ENCODE measurements around the gene DR1. TPM values are rescaled to one million over a fixed set of nuclear protein-coding genes. Genes with fewer than 3 reads are reported as not detected.

Gene DR1
- total RNA-seq, 1 donor from 2014 or later = 8.7 TPM

DNA sequence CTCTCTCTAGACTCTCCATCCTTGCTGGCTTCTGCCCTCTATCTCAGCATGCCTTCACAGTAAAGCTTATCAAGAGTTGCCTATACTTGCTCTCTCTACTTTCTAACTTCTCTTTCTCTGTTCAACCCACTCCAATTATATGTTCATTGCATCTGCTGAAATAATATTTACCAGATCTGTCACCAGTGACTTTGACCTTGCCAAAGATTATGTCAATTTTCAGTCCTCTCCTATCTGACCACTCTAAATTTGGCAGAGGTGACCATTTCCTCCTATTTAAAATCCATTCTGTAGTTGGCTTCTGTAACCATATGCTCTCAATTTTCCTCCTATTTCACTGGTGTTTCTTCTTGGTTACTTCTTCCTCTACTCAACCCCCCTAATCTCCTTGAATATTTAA lies 38.8 kb upstream of the DR1 start:
- intact Hi-C loops (cut with DNase I) = loop anchor here (5.0 to 10.0 kb wide), 4 partner anchors 40 to 545 kb away; partner anchors contain the start of gene DR1
- no peaks in the 10 kb centered on the region for H3K36me3 ChIP-seq
- H3K4me3 ChIP-seq = no peak overlapping the region
- TF ChIP-seq, protein P1, sequence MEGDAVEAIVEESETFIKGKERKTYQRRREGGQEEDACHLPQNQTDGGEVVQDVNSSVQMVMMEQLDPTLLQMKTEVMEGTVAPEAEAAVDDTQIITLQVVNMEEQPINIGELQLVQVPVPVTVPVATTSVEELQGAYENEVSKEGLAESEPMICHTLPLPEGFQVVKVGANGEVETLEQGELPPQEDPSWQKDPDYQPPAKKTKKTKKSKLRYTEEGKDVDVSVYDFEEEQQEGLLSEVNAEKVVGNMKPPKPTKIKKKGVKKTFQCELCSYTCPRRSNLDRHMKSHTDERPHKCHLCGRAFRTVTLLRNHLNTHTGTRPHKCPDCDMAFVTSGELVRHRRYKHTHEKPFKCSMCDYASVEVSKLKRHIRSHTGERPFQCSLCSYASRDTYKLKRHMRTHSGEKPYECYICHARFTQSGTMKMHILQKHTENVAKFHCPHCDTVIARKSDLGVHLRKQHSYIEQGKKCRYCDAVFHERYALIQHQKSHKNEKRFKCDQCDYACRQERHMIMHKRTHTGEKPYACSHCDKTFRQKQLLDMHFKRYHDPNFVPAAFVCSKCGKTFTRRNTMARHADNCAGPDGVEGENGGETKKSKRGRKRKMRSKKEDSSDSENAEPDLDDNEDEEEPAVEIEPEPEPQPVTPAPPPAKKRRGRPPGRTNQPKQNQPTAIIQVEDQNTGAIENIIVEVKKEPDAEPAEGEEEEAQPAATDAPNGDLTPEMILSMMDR (IDR thresholded peaks at IDR 0.05) = no peak
- H3K9me3 ChIP-seq = no peaks in the 10 kb centered on the region
- no peak for DNase-seq (ENCODE audit: low spot score in 2 of 2)
- no peaks in the 10 kb centered on the region for H3K27me3 ChIP-seq
- H3K4me1 ChIP-seq = no peaks in the 10 kb centered on the region
- no peak overlapping the region for H3K27ac ChIP-seq

DNA sequence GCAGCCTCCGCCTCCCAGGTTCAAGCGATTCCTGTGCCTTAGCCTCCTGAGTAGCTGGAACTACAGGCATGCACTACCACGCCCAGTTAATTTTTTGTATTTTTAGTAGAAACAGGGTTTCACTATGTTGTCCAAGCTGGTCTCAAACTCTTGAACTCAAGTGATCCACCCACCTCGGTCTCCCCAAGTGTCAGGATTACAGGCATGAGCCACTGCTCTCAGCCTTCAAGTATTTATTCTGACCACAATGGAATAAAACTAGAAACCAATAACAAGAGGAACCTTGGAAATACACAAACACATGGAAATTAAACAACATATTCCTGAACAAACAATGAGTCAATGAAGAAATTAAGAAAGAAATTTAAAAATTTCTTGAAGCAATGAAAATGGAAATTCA lies 32.7 kb upstream of the DR1 start:
- DNase-seq (ENCODE audit: low spot score in 2 of 2) = no peak
- TF ChIP-seq, protein P1 (IDR thresholded peaks at IDR 0.05) = no peak
- Histone ChIP-seq H3K9me3 (no peaks in the 10 kb centered on the region), H3K36me3 (no peaks in the 10 kb centered on the region), H3K4me1 (no peaks in the 10 kb centered on the region), H3K4me3 (no peak overlapping the region), H3K27me3 (no peaks in the 10 kb centered on the region), H3K27ac (no peak overlapping the region)
- intact Hi-C loops (cut with DNase I) = no loop called here

DNA sequence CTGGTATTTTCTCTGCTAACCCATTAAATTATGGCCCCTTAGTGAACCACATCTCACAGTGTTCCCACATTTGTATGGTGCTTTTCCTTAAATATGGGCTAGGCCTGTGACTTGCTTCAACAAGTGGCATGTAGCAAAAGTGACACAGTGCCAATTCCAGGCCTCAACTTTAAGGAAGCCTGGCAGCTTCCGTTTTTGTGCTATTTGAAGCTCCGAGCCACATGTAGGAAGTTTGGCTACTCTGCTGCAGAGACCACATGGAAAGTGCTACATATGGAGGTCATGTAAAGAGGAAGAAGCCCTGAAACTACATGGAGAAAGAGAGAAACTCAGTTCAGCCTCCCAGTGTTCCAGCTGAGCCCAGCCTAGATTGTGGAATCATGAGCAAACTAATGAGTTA lies 28.5 kb upstream of the DR1 start:
- H3K9me3 ChIP-seq = no peaks in the 10 kb centered on the region
- no peaks in the 10 kb centered on the region for H3K4me1 ChIP-seq
- intact Hi-C loops (cut with DNase I) = no loop called here
- H3K36me3 ChIP-seq = no peaks in the 10 kb centered on the region
- H3K27ac ChIP-seq = no peak overlapping the region
- no peak overlapping the region for H3K4me3 ChIP-seq
- TF ChIP-seq, protein P1 (IDR thresholded peaks at IDR 0.05) = no peak
- no peaks in the 10 kb centered on the region for H3K27me3 ChIP-seq
- peak; percentile 13 to 70 for DNase-seq (ENCODE audit: low spot score in 2 of 2)

DNA sequence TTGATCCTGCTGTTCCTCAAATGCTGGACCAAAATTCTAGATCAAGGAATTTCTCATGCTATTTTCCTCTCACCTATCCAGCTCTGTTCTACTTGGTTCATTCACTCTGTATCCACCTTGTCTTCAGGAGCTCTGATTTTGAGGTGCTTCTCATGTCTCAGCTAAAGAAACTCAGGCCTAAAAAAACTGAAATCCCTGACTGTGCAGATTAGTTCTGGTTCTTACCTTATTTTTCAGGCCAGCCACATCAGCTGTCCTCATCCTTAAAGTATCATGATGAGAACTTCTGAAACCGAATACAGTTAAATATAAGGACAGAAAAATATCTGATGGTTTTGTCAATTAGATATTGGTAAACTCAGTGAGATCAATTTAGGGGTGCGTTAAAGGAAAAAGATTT lies 27.8 kb upstream of the DR1 start:
- intact Hi-C loops (cut with DNase I) = no loop called here
- Histone ChIP-seq H3K4me3 (no peak overlapping the region), H3K27me3 (no peaks in the 10 kb centered on the region), H3K27ac (no peak overlapping the region), H3K9me3 (no peaks in the 10 kb centered on the region), H3K36me3 (no peaks in the 10 kb centered on the region), H3K4me1 (no peaks in the 10 kb centered on the region)
- DNase-seq (ENCODE audit: low spot score in 2 of 2) = no peak
- TF ChIP-seq, protein P1 (IDR thresholded peaks at IDR 0.05) = no peak

DNA sequence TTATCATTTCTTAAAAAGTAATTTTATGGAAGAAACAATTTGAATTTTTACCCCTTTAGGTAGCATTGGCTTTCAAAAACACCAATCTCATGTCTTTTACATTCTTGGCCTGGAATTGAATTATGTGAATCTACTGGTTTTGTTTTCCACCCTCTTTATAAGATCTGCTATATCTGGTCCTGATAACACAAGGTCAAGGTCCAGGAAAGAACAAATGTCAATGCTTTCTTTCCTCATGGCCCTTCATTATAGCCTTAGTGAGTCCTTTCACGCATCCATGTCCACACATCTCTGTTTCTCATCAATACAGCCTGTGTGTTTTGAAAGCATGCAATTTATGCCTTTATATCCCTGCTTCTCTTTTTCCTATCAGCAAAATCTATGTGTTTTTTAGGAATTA lies 24.0 kb upstream of the DR1 start:
- Histone ChIP-seq H3K27me3 (no peaks in the 10 kb centered on the region), H3K36me3 (no peaks in the 10 kb centered on the region), H3K9me3 (no peaks in the 10 kb centered on the region), H3K4me3 (no peak overlapping the region), H3K27ac (no peak overlapping the region), H3K4me1 (no peaks in the 10 kb centered on the region)
- DNase-seq (ENCODE audit: low spot score in 2 of 2) = no peak
- intact Hi-C loops (cut with DNase I) = no loop called here
- TF ChIP-seq, protein P1 (IDR thresholded peaks at IDR 0.05) = no peak

DNA sequence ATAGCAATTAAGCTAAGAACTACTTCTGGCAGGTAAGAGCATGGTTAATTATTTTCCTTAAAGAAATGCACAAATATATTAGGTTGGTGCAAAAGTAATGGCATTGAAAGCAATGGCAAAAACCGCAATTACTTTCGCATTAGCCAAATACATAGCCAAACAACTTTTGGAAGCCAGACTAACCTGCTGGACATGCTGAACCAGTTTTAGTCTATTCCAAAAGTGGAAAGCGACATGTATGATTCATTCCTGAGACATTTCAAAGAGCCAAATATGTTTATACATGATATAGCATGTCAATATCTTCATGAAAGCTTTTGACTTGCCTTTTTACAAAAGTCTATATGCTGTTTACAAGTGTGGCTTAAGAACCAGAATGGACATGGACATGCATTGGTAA lies 23.4 kb upstream of the DR1 start:
- Histone ChIP-seq H3K36me3 (no peaks in the 10 kb centered on the region), H3K27me3 (no peaks in the 10 kb centered on the region), H3K4me3 (no peak overlapping the region), H3K27ac (no peak overlapping the region), H3K9me3 (no peaks in the 10 kb centered on the region), H3K4me1 (no peaks in the 10 kb centered on the region)
- TF ChIP-seq, protein P1 (IDR thresholded peaks at IDR 0.05) = no peak
- DNase-seq (ENCODE audit: low spot score in 2 of 2) = no peak
- intact Hi-C loops (cut with DNase I) = no loop called here

Measured in ascending aorta (tissue), 2 donors.